Activated gamma-delta T cell treated with anti-CD3 and anti-CD28 coated beads, Interleukin-2, amount 50 U/mL, for 16 hours (primary cell): ENCODE results near the gene EXOC3.

Source experiments
- DNase-seq: peaks from one replicate; pipeline ENCODE4 v3.0.0-alpha.2; 2020; ENCODE audit warnings: low read depth

Gene EXOC3

GRCh38 chr5:426392-426976, 16.5 kb upstream of the EXOC3 start:
- no peak for DNase-seq

GRCh38 chr5:427415-428087, 15.4 kb upstream of the EXOC3 start:
- no peak for DNase-seq

- DNase-seq: no peak
Observed at GRCh38 chr5:428219-428618, 14.8 kb upstream of the EXOC3 start.

GRCh38 chr5:428754-429452, 14.1 kb upstream of the EXOC3 start:
- no peak for DNase-seq

GRCh38 chr5:429453-430188, 13.4 kb upstream of the EXOC3 start:
- no peak for DNase-seq

GRCh38 chr5:430214-430925, 12.6 kb upstream of the EXOC3 start:
- DNase-seq: no peak

- DNase-seq: peak; percentile 25
Observed at GRCh38 chr5:431001-431710, 11.8 kb upstream of the EXOC3 start.

GRCh38 chr5:431711-432050, 11.3 kb upstream of the EXOC3 start:
- no peak for DNase-seq

GRCh38 chr5:432201-432927, 10.6 kb upstream of the EXOC3 start:
- DNase-seq: no peak

GRCh38 chr5:432928-433791, 9.8 kb upstream of the EXOC3 start:
- no peak for DNase-seq

- DNase-seq: no peak
Observed at GRCh38 chr5:433836-434235, 9.1 kb upstream of the EXOC3 start.

GRCh38 chr5:434443-435146, 8.4 kb upstream of the EXOC3 start:
- DNase-seq: no peak

GRCh38 chr5:435156-435790, 7.7 kb upstream of the EXOC3 start:
- no peak for DNase-seq

GRCh38 chr5:435961-436640, 6.9 kb upstream of the EXOC3 start:
- DNase-seq: no peak

GRCh38 chr5:436641-436975, 6.4 kb upstream of the EXOC3 start:
- no peak for DNase-seq

GRCh38 chr5:437281-437771, 5.7 kb upstream of the EXOC3 start:
- DNase-seq: no peak

- DNase-seq: no peak
Observed at GRCh38 chr5:438481-438981, 4.4 kb upstream of the EXOC3 start.

- DNase-seq: no peak
Observed at GRCh38 chr5:439181-439580, 3.8 kb upstream of the EXOC3 start.
